GM23338 (cell line): ENCODE data around the gene FAM47A. TPM values are rescaled to one million over a fixed set of nuclear protein-coding genes. Genes with fewer than 3 reads are reported as not detected.

Experiments
- ATAC-seq: fragments of 200-7000 bp; cut with Tn5 transposase; 3 replicates; pipeline ENCODE4 v1.9.1; 2020
- DNase-seq: peaks from one replicate; pipeline ENCODE4 v3.0.0-alpha.2; 2015; ENCODE audit warnings: low spot score
- H2AFZ ChIP-seq: fragments of 200-600 bp; sonication (generic); 2 replicates; pipeline ENCODE4 v1.8.0; 2016; ENCODE audit warnings: antibody characterized with exemption, mild to moderate bottlenecking, moderate library complexity
- H3F3A ChIP-seq: fragments of 200-600 bp; sonication (generic); replicated peaks from 2 replicates; pipeline ENCODE4 v1.8.0; 2017; ENCODE audit warnings: antibody characterized with exemption, mixed run types, low read depth
- H3K27ac ChIP-seq: fragments of 200-600 bp; sonication (generic); 2 replicates; pipeline ENCODE4 v1.6.1; 2016; ENCODE audit warnings: low read depth
- H3K27me3 ChIP-seq: fragments of 200-600 bp; sonication (generic); 2 replicates; pipeline ENCODE4 v1.8.0; 2016; ENCODE audit warnings: mild to moderate bottlenecking, mixed run types, moderate library complexity; ENCODE audit not compliant: insufficient read depth
- H3K36me3 ChIP-seq: fragments of 200-600 bp; sonication (generic); 2 replicates; pipeline ENCODE4 v1.8.0; 2016; ENCODE audit warnings: mild to moderate bottlenecking; ENCODE audit not compliant: insufficient read depth
- H3K4me1 ChIP-seq: fragments of 200-600 bp; sonication (generic); 2 replicates; pipeline ENCODE4 v1.8.0; 2016; ENCODE audit warnings: mild to moderate bottlenecking, moderate library complexity; ENCODE audit not compliant: insufficient read depth
- H3K4me2 ChIP-seq: fragments of 200-600 bp; sonication (generic); 2 replicates; pipeline ENCODE4 v1.7.1; 2017; ENCODE audit warnings: mixed run types
- H3K4me3 ChIP-seq: fragments of 200-600 bp; sonication (generic); 2 replicates; pipeline ENCODE4 v1.6.1; 2016; ENCODE audit warnings: mixed run types
- H3K79me2 ChIP-seq: fragments of 200-600 bp; sonication (generic); replicated peaks from 2 replicates; pipeline ENCODE4 v1.8.0; 2017; ENCODE audit warnings: mild to moderate bottlenecking; ENCODE audit not compliant: insufficient read depth
- H3K9me2 ChIP-seq: fragments of 200-600 bp; sonication (generic); 2 replicates; pipeline ENCODE4 v1.8.0; 2017; ENCODE audit not compliant: insufficient read depth
- H4K20me1 ChIP-seq: fragments of 200-600 bp; sonication (generic); replicated peaks from 2 replicates; pipeline ENCODE4 v1.8.0; 2017; ENCODE audit warnings: mild to moderate bottlenecking; ENCODE audit not compliant: insufficient read depth
- H3K27ac Mint-ChIP-seq: 2 replicates; pipeline ENCODE4 v1.8.0; 2020; ENCODE audit warnings: inconsistent platforms, mild to moderate bottlenecking, moderate library complexity, mixed read lengths
- H3K27me3 Mint-ChIP-seq: 3 replicates; pipeline ENCODE4 v1.8.0; 2022; ENCODE audit warnings: low read depth, mild to moderate bottlenecking, moderate library complexity, mixed read lengths, inconsistent platforms; ENCODE audit not compliant: insufficient read depth, poor library complexity
- H3K36me3 Mint-ChIP-seq: 3 replicates; pipeline ENCODE4 v1.8.0; 2021; ENCODE audit warnings: low read depth, mild to moderate bottlenecking, inconsistent platforms, moderate library complexity, mixed read lengths
- H3K4me1 Mint-ChIP-seq: 3 replicates; pipeline ENCODE4 v1.8.0; 2020; ENCODE audit warnings: mild to moderate bottlenecking, inconsistent platforms, mixed read lengths
- H3K4me3 Mint-ChIP-seq: 3 replicates; pipeline ENCODE4 v1.8.0; 2021; ENCODE audit warnings: moderate library complexity, mild to moderate bottlenecking, inconsistent platforms, mixed read lengths
- H3K9me3 Mint-ChIP-seq: 3 replicates; pipeline ENCODE4 v1.8.0; 2020; ENCODE audit warnings: moderate library complexity, mild to moderate bottlenecking, inconsistent platforms, mixed read lengths
- CREB1 ChIP-seq: fragments of 250-450 bp; sonication (Bioruptor Pico); IDR thresholded peaks from 2 replicates; pipeline ENCODE4 v1.5.0; 2020; ENCODE audit warnings: low read depth, mild to moderate bottlenecking, moderate library complexity
- NANOG ChIP-seq: IDR thresholded peaks from 2 replicates; pipeline ENCODE4 v1.6.1; 2016; ENCODE audit warnings: antibody characterized with exemption, borderline replicate concordance
- POLR2AphosphoS5 ChIP-seq: IDR thresholded peaks from 2 replicates; pipeline ENCODE4 v1.6.1; 2016; ENCODE audit warnings: antibody characterized with exemption, low read depth
- ZNF114 ChIP-seq: fragments of 250-450 bp; sonication (Bioruptor Pico); IDR thresholded peaks from 2 replicates; pipeline ENCODE4 v1.5.0; 2020; ENCODE audit warnings: mild to moderate bottlenecking, moderate library complexity
- polyA plus RNA-seq: library from polyadenylated mRNA; unstranded; fragments of >200 nt; fragmentation: Nextera tagmentation; extraction: Ambion mirVana; gene quantifications from 2 replicates; pipeline ENCODE4 v1.2.1, GENCODE V29; 2016
- total RNA-seq: library from RNA; depleted of rRNA; stranded (reverse); fragments of >200 nt; shearing (Covaris generic); gene quantifications from 2 replicates; pipeline ENCODE4 v1.2.3, GENCODE V29; 2014
- TF ChIP-seq, protein P1 (sequence below): fragments of 250-450 bp; sonication (Bioruptor Pico); IDR thresholded peaks from 2 replicates; pipeline ENCODE4 v1.5.0; 2020; ENCODE audit warnings: mild to moderate bottlenecking, moderate library complexity
- TF ChIP-seq, protein P2 (sequence below), 2 experiments: fragments of 200-600 bp in 1 of 2; sonication (generic) in 1 of 2; conservative IDR thresholded peaks; 2 replicates each; pipeline versions ENCODE4 v1.5.1 to v1.6.1; 2016 to 2017; ENCODE audit warnings: antibody characterized with exemption in 2 of 2, low read depth in 2 of 2, mild to moderate bottlenecking in 2 of 2, moderate library complexity in 1 of 2
- TF ChIP-seq, protein P3 (sequence below): IDR thresholded peaks from one replicate; pipeline ENCODE4 v1.6.1; 2018; ENCODE audit warnings: antibody characterized with exemption; ENCODE audit not compliant: unreplicated experiment

FAM47A gene
- total and polyA plus RNA-seq, 2 experiments from 2014 or later = not detected

DNA sequence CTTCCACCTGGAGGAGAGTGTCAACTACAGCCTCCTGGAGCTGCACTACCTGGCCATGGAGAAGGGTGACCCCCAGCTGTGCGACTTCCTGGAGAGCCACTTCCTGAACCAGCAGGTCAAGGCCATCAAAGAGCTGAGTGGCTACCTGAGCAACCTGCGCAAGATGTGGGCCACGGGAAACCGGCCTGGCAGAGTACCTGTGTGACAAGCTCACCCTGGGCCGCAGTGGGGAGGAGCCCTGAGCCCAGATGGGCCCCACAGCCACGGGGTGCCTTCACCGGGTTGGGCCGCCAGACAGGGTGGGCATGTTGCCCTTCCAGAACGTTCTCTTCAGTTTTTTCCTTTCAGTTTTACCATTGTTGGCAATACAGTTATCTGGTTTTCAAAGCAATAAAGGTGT lies 15.2 kb upstream of the FAM47A start (continued):
- TF ChIP-seq, protein P1, sequence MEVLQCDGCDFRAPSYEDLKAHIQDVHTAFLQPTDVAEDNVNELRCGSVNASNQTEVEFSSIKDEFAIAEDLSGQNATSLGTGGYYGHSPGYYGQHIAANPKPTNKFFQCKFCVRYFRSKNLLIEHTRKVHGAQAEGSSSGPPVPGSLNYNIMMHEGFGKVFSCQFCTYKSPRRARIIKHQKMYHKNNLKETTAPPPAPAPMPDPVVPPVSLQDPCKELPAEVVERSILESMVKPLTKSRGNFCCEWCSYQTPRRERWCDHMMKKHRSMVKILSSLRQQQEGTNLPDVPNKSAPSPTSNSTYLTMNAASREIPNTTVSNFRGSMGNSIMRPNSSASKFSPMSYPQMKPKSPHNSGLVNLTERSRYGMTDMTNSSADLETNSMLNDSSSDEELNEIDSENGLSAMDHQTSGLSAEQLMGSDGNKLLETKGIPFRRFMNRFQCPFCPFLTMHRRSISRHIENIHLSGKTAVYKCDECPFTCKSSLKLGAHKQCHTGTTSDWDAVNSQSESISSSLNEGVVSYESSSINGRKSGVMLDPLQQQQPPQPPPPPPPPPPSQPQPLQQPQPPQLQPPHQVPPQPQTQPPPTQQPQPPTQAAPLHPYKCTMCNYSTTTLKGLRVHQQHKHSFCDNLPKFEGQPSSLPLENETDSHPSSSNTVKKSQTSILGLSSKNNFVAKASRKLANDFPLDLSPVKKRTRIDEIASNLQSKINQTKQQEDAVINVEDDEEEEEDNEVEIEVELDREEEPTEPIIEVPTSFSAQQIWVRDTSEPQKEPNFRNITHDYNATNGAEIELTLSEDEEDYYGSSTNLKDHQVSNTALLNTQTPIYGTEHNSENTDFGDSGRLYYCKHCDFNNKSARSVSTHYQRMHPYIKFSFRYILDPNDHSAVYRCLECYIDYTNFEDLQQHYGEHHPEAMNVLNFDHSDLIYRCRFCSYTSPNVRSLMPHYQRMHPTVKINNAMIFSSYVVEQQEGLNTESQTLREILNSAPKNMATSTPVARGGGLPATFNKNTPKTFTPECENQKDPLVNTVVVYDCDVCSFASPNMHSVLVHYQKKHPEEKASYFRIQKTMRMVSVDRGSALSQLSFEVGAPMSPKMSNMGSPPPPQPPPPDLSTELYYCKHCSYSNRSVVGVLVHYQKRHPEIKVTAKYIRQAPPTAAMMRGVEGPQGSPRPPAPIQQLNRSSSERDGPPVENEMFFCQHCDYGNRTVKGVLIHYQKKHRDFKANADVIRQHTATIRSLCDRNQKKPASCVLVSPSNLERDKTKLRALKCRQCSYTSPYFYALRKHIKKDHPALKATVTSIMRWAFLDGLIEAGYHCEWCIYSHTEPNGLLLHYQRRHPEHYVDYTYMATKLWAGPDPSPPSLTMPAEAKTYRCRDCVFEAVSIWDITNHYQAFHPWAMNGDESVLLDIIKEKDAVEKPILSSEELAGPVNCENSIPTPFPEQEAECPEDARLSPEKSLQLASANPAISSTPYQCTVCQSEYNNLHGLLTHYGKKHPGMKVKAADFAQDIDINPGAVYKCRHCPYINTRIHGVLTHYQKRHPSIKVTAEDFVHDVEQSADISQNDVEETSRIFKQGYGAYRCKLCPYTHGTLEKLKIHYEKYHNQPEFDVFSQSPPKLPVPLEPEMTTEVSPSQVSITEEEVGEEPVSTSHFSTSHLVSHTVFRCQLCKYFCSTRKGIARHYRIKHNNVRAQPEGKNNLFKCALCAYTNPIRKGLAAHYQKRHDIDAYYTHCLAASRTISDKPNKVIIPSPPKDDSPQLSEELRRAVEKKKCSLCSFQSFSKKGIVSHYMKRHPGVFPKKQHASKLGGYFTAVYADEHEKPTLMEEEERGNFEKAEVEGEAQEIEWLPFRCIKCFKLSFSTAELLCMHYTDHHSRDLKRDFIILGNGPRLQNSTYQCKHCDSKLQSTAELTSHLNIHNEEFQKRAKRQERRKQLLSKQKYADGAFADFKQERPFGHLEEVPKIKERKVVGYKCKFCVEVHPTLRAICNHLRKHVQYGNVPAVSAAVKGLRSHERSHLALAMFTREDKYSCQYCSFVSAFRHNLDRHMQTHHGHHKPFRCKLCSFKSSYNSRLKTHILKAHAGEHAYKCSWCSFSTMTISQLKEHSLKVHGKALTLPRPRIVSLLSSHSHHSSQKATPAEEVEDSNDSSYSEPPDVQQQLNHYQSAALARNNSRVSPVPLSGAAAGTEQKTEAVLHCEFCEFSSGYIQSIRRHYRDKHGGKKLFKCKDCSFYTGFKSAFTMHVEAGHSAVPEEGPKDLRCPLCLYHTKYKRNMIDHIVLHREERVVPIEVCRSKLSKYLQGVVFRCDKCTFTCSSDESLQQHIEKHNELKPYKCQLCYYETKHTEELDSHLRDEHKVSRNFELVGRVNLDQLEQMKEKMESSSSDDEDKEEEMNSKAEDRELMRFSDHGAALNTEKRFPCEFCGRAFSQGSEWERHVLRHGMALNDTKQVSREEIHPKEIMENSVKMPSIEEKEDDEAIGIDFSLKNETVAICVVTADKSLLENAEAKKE (CRISPR knock-in tag) = no peak
- TF ChIP-seq, protein P2, sequence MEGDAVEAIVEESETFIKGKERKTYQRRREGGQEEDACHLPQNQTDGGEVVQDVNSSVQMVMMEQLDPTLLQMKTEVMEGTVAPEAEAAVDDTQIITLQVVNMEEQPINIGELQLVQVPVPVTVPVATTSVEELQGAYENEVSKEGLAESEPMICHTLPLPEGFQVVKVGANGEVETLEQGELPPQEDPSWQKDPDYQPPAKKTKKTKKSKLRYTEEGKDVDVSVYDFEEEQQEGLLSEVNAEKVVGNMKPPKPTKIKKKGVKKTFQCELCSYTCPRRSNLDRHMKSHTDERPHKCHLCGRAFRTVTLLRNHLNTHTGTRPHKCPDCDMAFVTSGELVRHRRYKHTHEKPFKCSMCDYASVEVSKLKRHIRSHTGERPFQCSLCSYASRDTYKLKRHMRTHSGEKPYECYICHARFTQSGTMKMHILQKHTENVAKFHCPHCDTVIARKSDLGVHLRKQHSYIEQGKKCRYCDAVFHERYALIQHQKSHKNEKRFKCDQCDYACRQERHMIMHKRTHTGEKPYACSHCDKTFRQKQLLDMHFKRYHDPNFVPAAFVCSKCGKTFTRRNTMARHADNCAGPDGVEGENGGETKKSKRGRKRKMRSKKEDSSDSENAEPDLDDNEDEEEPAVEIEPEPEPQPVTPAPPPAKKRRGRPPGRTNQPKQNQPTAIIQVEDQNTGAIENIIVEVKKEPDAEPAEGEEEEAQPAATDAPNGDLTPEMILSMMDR (conservative IDR thresholded peaks at IDR 0.05; ENCODE audit: low read depth in 2 of 2) = no peak
- TF ChIP-seq POLR2AphosphoS5 = no peak
- TF ChIP-seq ZNF114 (CRISPR knock-in tag) = no peak

DNA sequence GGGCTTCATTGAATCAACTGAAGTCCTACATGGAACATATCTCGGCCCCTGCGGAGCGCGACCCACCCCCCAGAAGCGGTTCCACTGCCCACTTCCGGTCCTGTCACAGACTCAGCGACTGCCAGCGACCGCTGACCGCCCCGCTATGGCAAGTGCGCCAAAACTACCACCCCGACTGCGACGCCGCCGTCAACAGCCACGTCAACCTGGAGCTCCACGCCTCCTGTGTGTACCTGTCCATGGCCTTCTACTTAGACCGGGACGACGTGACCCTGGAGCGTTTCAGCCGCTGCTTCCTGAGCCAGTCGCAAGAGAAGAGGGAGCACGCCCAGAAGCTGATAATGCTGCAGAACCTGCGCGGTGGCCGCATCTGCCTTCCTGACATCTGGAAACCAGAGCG lies 14.8 kb upstream of the FAM47A start:
- Histone ChIP-seq H3K27me3 (no peaks in the 10 kb centered on the region), H3K27ac (no peak overlapping the region), H3K4me1 (no peaks in the 10 kb centered on the region), H3K79me2 (no peaks in the 10 kb centered on the region), H3K36me3 (no peaks in the 10 kb centered on the region), H3K4me2 (no peak overlapping the region), H3K4me3 (no peak overlapping the region), H3F3A (no peaks in the 10 kb centered on the region), H4K20me1 (no peaks in the 10 kb centered on the region), H2AFZ (no peak overlapping the region), H3K9me2 (no peaks in the 10 kb centered on the region)
- H3K4me1 Mint-ChIP-seq = no peaks in the 10 kb centered on the region
- no peak overlapping the region for H3K27ac Mint-ChIP-seq
- no peaks in the 10 kb centered on the region for H3K36me3 Mint-ChIP-seq
- no peak for ATAC-seq
- TF ChIP-seq, protein P3, sequence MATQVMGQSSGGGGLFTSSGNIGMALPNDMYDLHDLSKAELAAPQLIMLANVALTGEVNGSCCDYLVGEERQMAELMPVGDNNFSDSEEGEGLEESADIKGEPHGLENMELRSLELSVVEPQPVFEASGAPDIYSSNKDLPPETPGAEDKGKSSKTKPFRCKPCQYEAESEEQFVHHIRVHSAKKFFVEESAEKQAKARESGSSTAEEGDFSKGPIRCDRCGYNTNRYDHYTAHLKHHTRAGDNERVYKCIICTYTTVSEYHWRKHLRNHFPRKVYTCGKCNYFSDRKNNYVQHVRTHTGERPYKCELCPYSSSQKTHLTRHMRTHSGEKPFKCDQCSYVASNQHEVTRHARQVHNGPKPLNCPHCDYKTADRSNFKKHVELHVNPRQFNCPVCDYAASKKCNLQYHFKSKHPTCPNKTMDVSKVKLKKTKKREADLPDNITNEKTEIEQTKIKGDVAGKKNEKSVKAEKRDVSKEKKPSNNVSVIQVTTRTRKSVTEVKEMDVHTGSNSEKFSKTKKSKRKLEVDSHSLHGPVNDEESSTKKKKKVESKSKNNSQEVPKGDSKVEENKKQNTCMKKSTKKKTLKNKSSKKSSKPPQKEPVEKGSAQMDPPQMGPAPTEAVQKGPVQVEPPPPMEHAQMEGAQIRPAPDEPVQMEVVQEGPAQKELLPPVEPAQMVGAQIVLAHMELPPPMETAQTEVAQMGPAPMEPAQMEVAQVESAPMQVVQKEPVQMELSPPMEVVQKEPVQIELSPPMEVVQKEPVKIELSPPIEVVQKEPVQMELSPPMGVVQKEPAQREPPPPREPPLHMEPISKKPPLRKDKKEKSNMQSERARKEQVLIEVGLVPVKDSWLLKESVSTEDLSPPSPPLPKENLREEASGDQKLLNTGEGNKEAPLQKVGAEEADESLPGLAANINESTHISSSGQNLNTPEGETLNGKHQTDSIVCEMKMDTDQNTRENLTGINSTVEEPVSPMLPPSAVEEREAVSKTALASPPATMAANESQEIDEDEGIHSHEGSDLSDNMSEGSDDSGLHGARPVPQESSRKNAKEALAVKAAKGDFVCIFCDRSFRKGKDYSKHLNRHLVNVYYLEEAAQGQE = no peak
- no peak for TF ChIP-seq CREB1
- TF ChIP-seq NANOG = no peak
- TF ChIP-seq, protein P2 (conservative IDR thresholded peaks at IDR 0.05; ENCODE audit: low read depth in 2 of 2) = no peak
- no peaks in the 10 kb centered on the region for H3K9me3 Mint-ChIP-seq
- no peak overlapping the region for H3K4me3 Mint-ChIP-seq
- no peak for DNase-seq
- peaks cover 2% of the 10 kb centered on the region for H3K27me3 Mint-ChIP-seq
